IMR-90 (cell line): Measurements from ENCODE around the gene TUBGCP6. TPM values are rescaled to one million over a fixed set of nuclear protein-coding genes. Genes with fewer than 3 reads are reported as not detected.
A peak's percentile ranks its signal among the peaks of the same experiment; 100 is the strongest.

Source experiments
- ATAC-seq: fragments of 200-7000 bp; cut with Tn5 transposase; 2 replicates; pipeline ENCODE4 v1.9.1; 2020; ENCODE audit warnings: low read depth, mild to moderate bottlenecking, moderate library complexity
- BruUV-seq: library from RNA; stranded (reverse); fragments of 400-500 nt; replicated peaks from 2 replicates; lab custom pipeline; 2021; lab: Mats Ljungman, UMichigan
- CTCF ChIA-PET: fragments of 300-600 bp; formaldehyde crosslinking; extraction: SDS; loops from one replicate; lab custom pipeline; 2021; ENCODE audit warnings: antibody characterized with exemption; lab: Yijun Ruan, JAX
- POLR2A ChIA-PET: fragments of 300-600 bp; sonication (Branson Sonifier 250); formaldehyde crosslinking; loops from one replicate; lab custom pipeline; 2022; ENCODE audit warnings: antibody characterized with exemption; ENCODE audit not compliant: unreplicated experiment; lab: Charles Lee
- DNase-seq: peaks from one replicate; pipeline ENCODE4 v3.0.0; 2013
- H2AFZ ChIP-seq: replicated peaks from 2 replicates; pipeline ENCODE3; 2013; ENCODE audit warnings: low read length, mild to moderate bottlenecking; ENCODE audit not compliant: poor library complexity
- H2AK5ac ChIP-seq: 2 replicates; pipeline ENCODE4 v1.6.1; 2013; ENCODE audit warnings: low read depth, low read length, inconsistent platforms
- H2AK9ac ChIP-seq: replicated peaks from 2 replicates; pipeline ENCODE3; 2013; ENCODE audit warnings: mild to moderate bottlenecking, low read depth, low read length, moderate library complexity; ENCODE audit not compliant: poor library complexity
- H2BK120ac ChIP-seq: 2 replicates; pipeline ENCODE4 v1.6.1; 2013; ENCODE audit warnings: low read depth, low read length, inconsistent platforms
- H2BK15ac ChIP-seq: 3 replicates; pipeline ENCODE4 v1.6.1; 2013; ENCODE audit warnings: low read depth, low read length, inconsistent platforms
- H2BK20ac ChIP-seq: 2 replicates; pipeline ENCODE4 v1.6.1; 2013; ENCODE audit warnings: low read depth, mild to moderate bottlenecking, inconsistent platforms, low read length, moderate library complexity
- H2BK5ac ChIP-seq: 2 replicates; pipeline ENCODE4 v1.6.1; 2013; ENCODE audit warnings: mild to moderate bottlenecking, low read depth, low read length, inconsistent platforms; ENCODE audit not compliant: poor library complexity, severe bottlenecking
- H3K14ac ChIP-seq: replicated peaks from 2 replicates; pipeline ENCODE4 v1.6.1; 2013; ENCODE audit warnings: low read depth, low read length, inconsistent platforms
- H3K18ac ChIP-seq: 2 replicates; pipeline ENCODE4 v1.6.1; 2013; ENCODE audit warnings: low read depth, low read length, control low read depth
- H3K23ac ChIP-seq: 2 replicates; pipeline ENCODE4 v1.6.1; 2013; ENCODE audit warnings: low read depth, low read length, inconsistent platforms
- H3K27ac ChIP-seq: 2 replicates; pipeline ENCODE4 v1.5.1; 2013; ENCODE audit warnings: mild to moderate bottlenecking, control low read depth, low read length; ENCODE audit not compliant: insufficient read depth
- H3K27me3 ChIP-seq: 2 replicates; pipeline ENCODE4 v1.6.1; 2013; ENCODE audit warnings: low read length; ENCODE audit not compliant: control insufficient read depth, insufficient read depth
- H3K36me3 ChIP-seq: 2 replicates; pipeline ENCODE4 v1.6.1; 2013; ENCODE audit warnings: low read length, mixed read lengths; ENCODE audit not compliant: control insufficient read depth, insufficient read depth
- H3K4ac ChIP-seq: 2 replicates; pipeline ENCODE4 v1.6.1; 2013; ENCODE audit warnings: low read depth, low read length, inconsistent platforms
- H3K4me1 ChIP-seq: 2 replicates; pipeline ENCODE4 v1.6.1; 2013; ENCODE audit warnings: low read length, mixed read lengths; ENCODE audit not compliant: control insufficient read depth, insufficient read depth
- H3K4me2 ChIP-seq: 2 replicates; pipeline ENCODE4 v1.6.1; 2013; ENCODE audit warnings: low read depth, mild to moderate bottlenecking, control low read depth, low read length, moderate library complexity
- H3K4me3 ChIP-seq: 2 replicates; pipeline ENCODE4 v1.5.1; 2013; ENCODE audit warnings: low read depth, mild to moderate bottlenecking, control low read depth, low read length, moderate library complexity; ENCODE audit not compliant: insufficient read depth
- H3K56ac ChIP-seq: 2 replicates; pipeline ENCODE4 v1.6.1; 2013; ENCODE audit warnings: low read length, inconsistent platforms; ENCODE audit not compliant: insufficient read depth; ENCODE audit errors: extremely low read depth
- H3K79me1 ChIP-seq, 2 experiments: 2 replicates each; pipeline ENCODE4 v1.6.1; 2013; ENCODE audit warnings: low read length in 2 of 2, inconsistent platforms in 1 of 2, low read depth in 1 of 2
- H3K9ac ChIP-seq: 2 replicates; pipeline ENCODE4 v1.6.1; 2013; ENCODE audit warnings: low read depth, low read length, control low read depth
- H3K9me1 ChIP-seq: 2 replicates; pipeline ENCODE4 v1.6.1; 2013; ENCODE audit warnings: low read length, inconsistent platforms; ENCODE audit not compliant: insufficient read depth
- H3K9me3 ChIP-seq: 2 replicates; pipeline ENCODE4 v1.6.1; 2013; ENCODE audit warnings: low read length; ENCODE audit not compliant: control insufficient read depth, insufficient read depth
- H4K20me1 ChIP-seq: 2 replicates; pipeline ENCODE4 v1.6.1; 2013; ENCODE audit warnings: low read length, inconsistent platforms; ENCODE audit not compliant: insufficient read depth
- H4K5ac ChIP-seq: 2 replicates; pipeline ENCODE4 v1.6.1; 2013; ENCODE audit warnings: mild to moderate bottlenecking, low read depth, low read length, control low read depth
- H4K8ac ChIP-seq, 2 experiments: 2 replicates each; pipeline ENCODE4 v1.6.1; 2013; ENCODE audit warnings: low read depth in 2 of 2, low read length in 2 of 2, control low read depth in 1 of 2, inconsistent platforms in 1 of 2
- H4K91ac ChIP-seq: 2 replicates; pipeline ENCODE4 v1.6.1; 2013; ENCODE audit warnings: low read depth, low read length, inconsistent platforms; ENCODE audit not compliant: insufficient read depth
- MAZ ChIP-seq: IDR thresholded peaks from 2 replicates; pipeline ENCODE4 v1.6.1; 2012; ENCODE audit warnings: low read depth, mild to moderate bottlenecking, low read length, improper control_type of control experiment, moderate library complexity, borderline replicate concordance
- SMC3 ChIP-seq: fragments of 150-350 bp; IDR thresholded peaks from 2 replicates; pipeline ENCODE4 v1.6.1; 2016; ENCODE audit warnings: low read depth, mild to moderate bottlenecking, antibody characterized with exemption, low read length, moderate library complexity
- WGBS, 2 experiments: methylation state at CpG; one replicate each; pipeline versions ENCODE4 v1.1.5 to v1.1.7; 2013; ENCODE audit warnings: missing lambda C conversion rate in 2 of 2; ENCODE audit not compliant: insufficient read length in 1 of 2; ENCODE audit errors: extremely low coverage in 2 of 2; 5-methylcytosine and 5-hydroxymethylcytosine counted together
- dilution Hi-C: fragments of 300-500 bp; cut with HindIII; formaldehyde crosslinking; loops from one replicate; pipeline ENCODE4 v1.14.3; 2018; ENCODE audit warnings: low sequenced_read_pairs; ENCODE audit not compliant: unreplicated experiment
- in situ Hi-C: fragments of 300-500 bp; cut with MboI; formaldehyde crosslinking; loops from 3 replicates; pipeline ENCODE4 v1.14.3; 2019; ENCODE audit warnings: low sequenced_read_pairs, inconsistent platforms, mixed read lengths
- intact Hi-C: fragments of 100-400 bp; cut with micrococcal nuclease; formaldehyde crosslinking; loops from 2 replicates; pipeline ENCODE4 v1.10.0; 2022
- polyA plus RNA-seq, 3 experiments: library from polyadenylated mRNA; depleted of rRNA; stranded (reverse); fragments of >200 nt; gene quantifications; 2 replicates each; pipeline ENCODE4 v1.2.3, GENCODE V29; 2012; ENCODE audit warnings: low replicate concordance in 1 of 3
- total RNA-seq: library from RNA; depleted of rRNA; stranded (reverse); fragments of >200 nt; gene quantifications from 2 replicates; pipeline ENCODE4 v1.2.3, GENCODE V29; 2012

Gene TUBGCP6
- total and polyA plus RNA-seq, 2 of the 4 experiments (the other 2 are of a cell fraction) = 10.8 to 28.6 TPM

- H4K91ac ChIP-seq = no peak overlapping the region
- WGBS, 2 experiments = 95% methylated on average over 11 of the region's 21 CpGs; no CpG with 5 or more reads in 1 of the 2 experiments
- H2BK20ac ChIP-seq = no peak overlapping the region
- no peak overlapping the region for H4K8ac ChIP-seq
- no peaks in the 10 kb centered on the region for H3K9me1 ChIP-seq
- intact Hi-C loops (no loop called here), dilution Hi-C loops (no loop called here), in situ Hi-C loops (loop anchor here (10.0 kb wide), 1 partner anchor 46 kb away; the partner anchor contains the start of gene DENND6B)
- H2AK9ac ChIP-seq = peak overlapping the region; percentile 42
- ChIA-PET CTCF (no interaction called here), POLR2A (no interaction called here)
- no peak overlapping the region for H2BK120ac ChIP-seq
- peaks cover 8% of the 10 kb centered on the region for H3K4me1 ChIP-seq
- H3K79me1 ChIP-seq = peaks cover 3 to 49% of the 10 kb centered on the region in 2 experiments; a peak in 2 of 4 replicates
- H2AFZ ChIP-seq = peak overlapping the region; percentile 43
- H3K14ac ChIP-seq = no peak overlapping the region
- TF ChIP-seq SMC3 (no peak), MAZ (no peak)
- H3K4me3 ChIP-seq = no peak overlapping the region
- H3K36me3 ChIP-seq = peaks cover 89% of the 10 kb centered on the region
- no peak overlapping the region for H4K5ac ChIP-seq
- no peaks in the 10 kb centered on the region for H3K27me3 ChIP-seq
- H2BK5ac ChIP-seq = no peak overlapping the region
- no peak overlapping the region for H3K56ac ChIP-seq
- no peak overlapping the region for H3K18ac ChIP-seq
- no peak overlapping the region for H3K27ac ChIP-seq
- H4K20me1 ChIP-seq = peaks cover 45% of the 10 kb centered on the region
- H2BK15ac ChIP-seq = no peak overlapping the region
- H2AK5ac ChIP-seq = no peak overlapping the region
- H3K4ac ChIP-seq = no peak overlapping the region
- ATAC-seq (no peak), DNase-seq (no peak)
- no peak overlapping the region for H3K9ac ChIP-seq
- no peak overlapping the region for H3K23ac ChIP-seq
- no peak overlapping the region for H3K4me2 ChIP-seq
- H3K9me3 ChIP-seq = no peaks in the 10 kb centered on the region
- BruUV-seq = no TSS peak
Measured at GRCh38 chr22:50278461-50278860, 33.6 kb upstream of the TUBGCP6 start.
